IPS-15b (cell line): ENCODE results near the gene ATP5MG.

Source experiments
- H3K27me3 ChIP-seq: one replicate; pipeline ENCODE4 v1.6.1; 2013; ENCODE audit warnings: low read length; ENCODE audit not compliant: control insufficient read depth, insufficient read depth
- H3K36me3 ChIP-seq: one replicate; pipeline ENCODE4 v1.6.1; 2013; ENCODE audit warnings: low read length; ENCODE audit not compliant: control insufficient read depth, insufficient read depth
- H3K4me1 ChIP-seq: one replicate; pipeline ENCODE4 v1.6.1; 2013; ENCODE audit warnings: mild to moderate bottlenecking, low read length; ENCODE audit not compliant: control insufficient read depth, insufficient read depth
- H3K4me3 ChIP-seq: one replicate; pipeline ENCODE4 v1.5.1; 2013; ENCODE audit warnings: low read depth, low read length
- H3K9ac ChIP-seq: one replicate; pipeline ENCODE4 v1.6.1; 2013; ENCODE audit warnings: low read depth, mild to moderate bottlenecking, low read length
- H3K9me3 ChIP-seq: one replicate; pipeline ENCODE4 v1.6.1; 2013; ENCODE audit warnings: mild to moderate bottlenecking, low read length; ENCODE audit not compliant: control insufficient read depth, insufficient read depth

Gene ATP5MG

GRCh38 chr11:118401151-118401879 lies at the start of gene ATP5MG:
Gene ATP5MG, plus strand, starts transcription at chr11:118401606. Its CDS starts 60 bp downstream, at chr11:118401666.
- Histone ChIP-seq H3K27me3 (no peaks in the 10 kb centered on the region), H3K4me3 (peak within 1 kb of the TSS; percentile 94), H3K9me3 (no peaks in the 10 kb centered on the region), H3K9ac (peak within 1 kb of the TSS; percentile 94), H3K36me3 (no peaks in the 10 kb centered on the region), H3K4me1 (no peaks in the 10 kb centered on the region)

- Histone ChIP-seq H3K4me1 (peaks cover 8% of the 10 kb centered on the region), H3K4me3 (no peak overlapping the region), H3K36me3 (no peaks in the 10 kb centered on the region), H3K27me3 (no peaks in the 10 kb centered on the region), H3K9ac (no peak overlapping the region), H3K9me3 (no peaks in the 10 kb centered on the region)
These were observed 48.2 kb upstream of the ATP5MG start for GRCh38 chr11:118353084-118353710.

- H3K36me3 ChIP-seq = no peaks in the 10 kb centered on the region
- peaks cover 5% of the 10 kb centered on the region for H3K4me1 ChIP-seq
- no peak overlapping the region for H3K4me3 ChIP-seq
- no peaks in the 10 kb centered on the region for H3K27me3 ChIP-seq
- H3K9ac ChIP-seq = no peak overlapping the region
- H3K9me3 ChIP-seq = no peaks in the 10 kb centered on the region
These were observed 43.3 kb upstream of the ATP5MG start for GRCh38 chr11:118358071-118358470.

- Histone ChIP-seq H3K9me3 (no peaks in the 10 kb centered on the region), H3K4me3 (peak within 1 kb of the TSS; percentile 99), H3K9ac (peak within 1 kb of the TSS; percentile 91), H3K36me3 (no peaks in the 10 kb centered on the region), H3K27me3 (no peaks in the 10 kb centered on the region), H3K4me1 (peaks cover 5% of the 10 kb centered on the region)
These were observed 42.0 kb upstream of the ATP5MG start, which contains the start of gene UBE4A for GRCh38 chr11:118359295-118359958. Gene UBE4A, plus strand, starts transcription at chr11:118359600. Its CDS starts 5,481 bp downstream, at chr11:118365081.

- Histone ChIP-seq H3K9ac (no peak overlapping the region), H3K27me3 (no peaks in the 10 kb centered on the region), H3K4me1 (peaks cover 4% of the 10 kb centered on the region), H3K9me3 (no peaks in the 10 kb centered on the region), H3K36me3 (no peaks in the 10 kb centered on the region), H3K4me3 (no peak overlapping the region)
These were observed 36.3 kb upstream of the ATP5MG start for GRCh38 chr11:118364956-118365615.

GRCh38 chr11:118366287-118366686 lies 35.1 kb upstream of the ATP5MG start:
- no peak overlapping the region for H3K9ac ChIP-seq
- H3K4me1 ChIP-seq = no peaks in the 10 kb centered on the region
- no peaks in the 10 kb centered on the region for H3K27me3 ChIP-seq
- H3K4me3 ChIP-seq = no peak overlapping the region
- no peaks in the 10 kb centered on the region for H3K9me3 ChIP-seq
- no peaks in the 10 kb centered on the region for H3K36me3 ChIP-seq

GRCh38 chr11:118370774-118371173 lies 30.6 kb upstream of the ATP5MG start:
- Histone ChIP-seq H3K27me3 (no peaks in the 10 kb centered on the region), H3K4me1 (no peaks in the 10 kb centered on the region), H3K36me3 (peaks cover 9% of the 10 kb centered on the region), H3K9ac (no peak overlapping the region), H3K9me3 (no peaks in the 10 kb centered on the region), H3K4me3 (no peak overlapping the region)

- H3K36me3 ChIP-seq = peaks cover 9% of the 10 kb centered on the region
- no peaks in the 10 kb centered on the region for H3K4me1 ChIP-seq
- H3K9ac ChIP-seq = no peak overlapping the region
- H3K27me3 ChIP-seq = no peaks in the 10 kb centered on the region
- no peaks in the 10 kb centered on the region for H3K9me3 ChIP-seq
- no peak overlapping the region for H3K4me3 ChIP-seq
These were observed 28.1 kb upstream of the ATP5MG start for GRCh38 chr11:118373263-118373662.

GRCh38 chr11:118373871-118374270 lies 27.5 kb upstream of the ATP5MG start:
- H3K36me3 ChIP-seq = peaks cover 9% of the 10 kb centered on the region
- H3K9me3 ChIP-seq = no peaks in the 10 kb centered on the region
- no peak overlapping the region for H3K4me3 ChIP-seq
- no peaks in the 10 kb centered on the region for H3K27me3 ChIP-seq
- H3K4me1 ChIP-seq = no peaks in the 10 kb centered on the region
- H3K9ac ChIP-seq = no peak overlapping the region

- Histone ChIP-seq H3K4me3 (no peak overlapping the region), H3K36me3 (peaks cover 15% of the 10 kb centered on the region)
These were observed 26.7 kb upstream of the ATP5MG start for GRCh38 chr11:118374729-118375128.

GRCh38 chr11:118375978-118376377 lies 25.4 kb upstream of the ATP5MG start:
- H3K27me3 ChIP-seq = no peaks in the 10 kb centered on the region
- H3K4me3 ChIP-seq = no peak overlapping the region
- H3K36me3 ChIP-seq = peaks cover 22% of the 10 kb centered on the region
- H3K9me3 ChIP-seq = no peaks in the 10 kb centered on the region
- H3K9ac ChIP-seq = no peak overlapping the region
- H3K4me1 ChIP-seq = no peaks in the 10 kb centered on the region

More at GRCh38 chr11:118374729-118375128, 26.7 kb upstream of the ATP5MG start:
- H3K27me3 ChIP-seq = no peaks in the 10 kb centered on the region
- no peak overlapping the region for H3K9ac ChIP-seq
- H3K9me3 ChIP-seq = no peaks in the 10 kb centered on the region
- H3K4me1 ChIP-seq = no peaks in the 10 kb centered on the region
